Muscle of back (tissue), 11 donors: ENCODE results near the gene PTPRZ1. TPM values are rescaled to one million over a fixed set of nuclear protein-coding genes. Genes with fewer than 3 reads are reported as not detected.

Source experiments
- DNase-seq, 3 donors: peaks; one replicate each; pipeline versions ENCODE4 v3.0.0 to v3.0.0-alpha.2; 2013
- polyA plus RNA-seq, 10 donors: library from polyadenylated mRNA; unstranded; fragments of 120-200 nt; gene quantifications; one replicate each; pipeline ENCODE4 v1.2.1, GENCODE V29; 2013; ENCODE audit not compliant: insufficient read length in 10 of 10

The PTPRZ1 gene
- polyA plus RNA-seq, 10 donors = 3.6 to 19.8 (median 5.3) TPM

- no peak for DNase-seq
These were observed 80.6 kb downstream of the PTPRZ1 start for GRCh38 chr7:121953601-121954000.

- peak in 1 of 3 donors; percentile 7 for DNase-seq
These were observed 81.8 kb downstream of the PTPRZ1 start for GRCh38 chr7:121954803-121955202.

GRCh38 chr7:121957626-121958025 lies 84.7 kb downstream of the PTPRZ1 start:
- peak; percentile 10 to 43 (median 11) for DNase-seq

GRCh38 chr7:121960678-121961077 lies 87.7 kb downstream of the PTPRZ1 start:
- no peak for DNase-seq

- peak in 2 of 3 donors; percentile 11 to 86 for DNase-seq
These were observed 88.3 kb downstream of the PTPRZ1 start for GRCh38 chr7:121961089-121961867.

GRCh38 chr7:121966276-121966934 lies 93.4 kb downstream of the PTPRZ1 start:
- DNase-seq = no peak

- DNase-seq = no peak
These were observed 94.0 kb downstream of the PTPRZ1 start for GRCh38 chr7:121966935-121967332.

- no peak for DNase-seq
These were observed 112.6 kb downstream of the PTPRZ1 start for GRCh38 chr7:121985476-121986030.

- DNase-seq = no peak
These were observed 119.1 kb downstream of the PTPRZ1 start for GRCh38 chr7:121992068-121992467.

- peak; percentile 60 to 79 (median 63) for DNase-seq
These were observed 121.9 kb downstream of the PTPRZ1 start for GRCh38 chr7:121994625-121995410.

GRCh38 chr7:122006687-122007086 lies 133.7 kb downstream of the PTPRZ1 start:
- no peak for DNase-seq

GRCh38 chr7:122010116-122010515 lies 137.2 kb downstream of the PTPRZ1 start:
- no peak for DNase-seq

GRCh38 chr7:122013065-122013464 lies 140.1 kb downstream of the PTPRZ1 start:
- DNase-seq = no peak

GRCh38 chr7:122013630-122014029 lies 140.7 kb downstream of the PTPRZ1 start:
- no peak for DNase-seq

- DNase-seq = peak in 1 of 3 donors; percentile 6
These were observed 141.7 kb downstream of the PTPRZ1 start for GRCh38 chr7:122014697-122015096.

GRCh38 chr7:122018032-122018431 lies 145.1 kb downstream of the PTPRZ1 start:
- no peak for DNase-seq

GRCh38 chr7:122027058-122027457 lies 154.1 kb downstream of the PTPRZ1 start:
- DNase-seq = no peak

- DNase-seq = no peak
These were observed 160.7 kb downstream of the PTPRZ1 start for GRCh38 chr7:122033641-122034040.

GRCh38 chr7:122035876-122036275 lies 162.9 kb downstream of the PTPRZ1 start:
- no peak for DNase-seq

GRCh38 chr7:122038134-122038533 lies 165.2 kb downstream of the PTPRZ1 start:
- no peak for DNase-seq

GRCh38 chr7:122038904-122039303 lies 165.9 kb downstream of the PTPRZ1 start:
- no peak for DNase-seq

- DNase-seq = no peak
These were observed 167.2 kb downstream of the PTPRZ1 start for GRCh38 chr7:122040147-122040546.
